Neural crest cell (in vitro differentiated cells): ENCODE measurements around the gene TCEA2. TPM values are rescaled to one million over a fixed set of nuclear protein-coding genes. Genes with fewer than 3 reads are reported as not detected.

Source experiments
- DNase-seq: peaks from one replicate; pipeline ENCODE4 v3.0.0; 2021; ENCODE audit warnings: low read depth, mixed read lengths, low spot score
- H3K27ac Mint-ChIP-seq: one replicate; pipeline ENCODE4 v1.8.0; 2021; ENCODE audit warnings: mild to moderate bottlenecking, mixed read lengths; ENCODE audit not compliant: unreplicated experiment
- H3K27me3 Mint-ChIP-seq: 2 replicates; pipeline ENCODE4 v1.8.0; 2021; ENCODE audit warnings: low read depth, mild to moderate bottlenecking, mixed read lengths
- H3K36me3 Mint-ChIP-seq: 2 replicates; pipeline ENCODE4 v1.8.0; 2021; ENCODE audit warnings: low read depth, mild to moderate bottlenecking, mixed read lengths
- H3K4me1 Mint-ChIP-seq: 2 replicates; pipeline ENCODE4 v1.8.0; 2021; ENCODE audit warnings: mixed read lengths
- H3K4me3 Mint-ChIP-seq: one replicate; pipeline ENCODE4 v1.8.0; 2021; ENCODE audit warnings: mild to moderate bottlenecking, mixed read lengths
- H3K9me3 Mint-ChIP-seq: 2 replicates; pipeline ENCODE4 v1.8.0; 2021; ENCODE audit warnings: mixed read lengths
- CTCF ChIP-seq: fragments of 200-600 bp; sonication (generic); conservative IDR thresholded peaks from 2 replicates; pipeline ENCODE4 v1.5.0; 2021; ENCODE audit warnings: antibody characterized with exemption, mild to moderate bottlenecking
- total RNA-seq: library from RNA; stranded (reverse); gene quantifications from 2 replicates; pipeline ENCODE4 v1.2.1, GENCODE V29; 2021

TCEA2 gene
- total RNA-seq, 1 donor from 2014 or later: 82.5 TPM

- peak overlapping the region; percentile 19 for H3K27ac Mint-ChIP-seq
These were observed 5.9 kb upstream of the TCEA2 start for GRCh38 chr20:64056889-64057627.

GRCh38 chr20:64057628-64058498, 5.1 kb upstream of the TCEA2 start:
- peaks cover 14% of the 10 kb centered on the region for H3K27me3 Mint-ChIP-seq
- peak; percentile 83 for DNase-seq
- H3K27ac Mint-ChIP-seq: peak overlapping the region; percentile 19
- peak overlapping the region; percentile 64 for H3K4me3 Mint-ChIP-seq
- H3K9me3 Mint-ChIP-seq: no peaks in the 10 kb centered on the region
- peak; percentile 86 for TF ChIP-seq CTCF
- H3K4me1 Mint-ChIP-seq: peaks cover 11% of the 10 kb centered on the region
- no peaks in the 10 kb centered on the region for H3K36me3 Mint-ChIP-seq

More at GRCh38 chr20:64056889-64057627, 5.9 kb upstream of the TCEA2 start:
- DNase-seq: no peak
- no peak overlapping the region for H3K4me3 Mint-ChIP-seq
- TF ChIP-seq CTCF: no peak
- H3K27me3 Mint-ChIP-seq: peaks cover 18% of the 10 kb centered on the region
- H3K36me3 Mint-ChIP-seq: no peaks in the 10 kb centered on the region
- peaks cover 7% of the 10 kb centered on the region for H3K4me1 Mint-ChIP-seq
- H3K9me3 Mint-ChIP-seq: no peaks in the 10 kb centered on the region

GRCh38 chr20:64058536-64058935, 4.5 kb upstream of the TCEA2 start:
- no peaks in the 10 kb centered on the region for H3K9me3 Mint-ChIP-seq
- no peak overlapping the region for H3K27ac Mint-ChIP-seq
- H3K4me3 Mint-ChIP-seq: no peak overlapping the region

GRCh38 chr20:64062276-64062595, 762 bp upstream of the TCEA2 start:
- no peak overlapping the region for H3K27ac Mint-ChIP-seq
- H3K4me3 Mint-ChIP-seq: peak overlapping the region; percentile 96

More at GRCh38 chr20:64058536-64058935, 4.5 kb upstream of the TCEA2 start:
- peaks cover 11% of the 10 kb centered on the region for H3K4me1 Mint-ChIP-seq
- H3K36me3 Mint-ChIP-seq: no peaks in the 10 kb centered on the region
- H3K27me3 Mint-ChIP-seq: peaks cover 9% of the 10 kb centered on the region
- DNase-seq: no peak
- no peak for TF ChIP-seq CTCF

More at GRCh38 chr20:64062276-64062595, 762 bp upstream of the TCEA2 start:
- TF ChIP-seq CTCF: no peak
- Mint-ChIP-seq H3K4me1 (peaks cover 24% of the 10 kb centered on the region), H3K27me3 (peaks cover 2% of the 10 kb centered on the region), H3K9me3 (no peaks in the 10 kb centered on the region), H3K36me3 (no peaks in the 10 kb centered on the region)
- DNase-seq: no peak
